Trophoblast cell (in vitro differentiated cells and primary cell): ENCODE data around the gene DDX56.

ENCODE experiments used
- DNase-seq, 2 donors: peaks; one replicate each; pipeline ENCODE4 v3.0.0-alpha.2; 2016
- H2AFZ ChIP-seq: 2 replicates; pipeline ENCODE4 v1.6.1; 2013; ENCODE audit warnings: low read length, moderate library complexity, mild to moderate bottlenecking; ENCODE audit not compliant: insufficient read depth, poor library complexity
- H2AK5ac ChIP-seq: 2 replicates; pipeline ENCODE4 v1.6.1; 2013; ENCODE audit warnings: mild to moderate bottlenecking, low read length
- H2BK120ac ChIP-seq: 2 replicates; pipeline ENCODE4 v1.6.1; 2013; ENCODE audit warnings: low read length, mild to moderate bottlenecking, moderate library complexity; ENCODE audit not compliant: insufficient read depth, poor library complexity
- H2BK12ac ChIP-seq: 2 replicates; pipeline ENCODE4 v1.6.1; 2013; ENCODE audit warnings: mild to moderate bottlenecking, low read length, moderate library complexity
- H2BK5ac ChIP-seq: 2 replicates; pipeline ENCODE4 v1.6.1; 2013; ENCODE audit warnings: low read length, low read depth, moderate library complexity, mild to moderate bottlenecking; ENCODE audit not compliant: poor library complexity
- H3K14ac ChIP-seq: 2 replicates; pipeline ENCODE4 v1.6.1; 2013; ENCODE audit warnings: mild to moderate bottlenecking, low read length
- H3K18ac ChIP-seq: 2 replicates; pipeline ENCODE4 v1.6.1; 2013; ENCODE audit warnings: mild to moderate bottlenecking, low read length
- H3K23ac ChIP-seq: 2 replicates; pipeline ENCODE4 v1.6.1; 2013; ENCODE audit warnings: low read length
- H3K27ac ChIP-seq: 2 replicates; pipeline ENCODE4 v1.5.1; 2013; ENCODE audit warnings: low read depth, mild to moderate bottlenecking, inconsistent platforms, low read length, moderate library complexity
- H3K27me3 ChIP-seq: 2 replicates; pipeline ENCODE4 v1.6.1; 2013; ENCODE audit warnings: inconsistent platforms, mild to moderate bottlenecking, low read length, moderate library complexity; ENCODE audit not compliant: insufficient read depth
- H3K36me3 ChIP-seq, 2 experiments: 1 replicate in 1 of 2; 2 replicates in 1 of 2; pipeline ENCODE4 v1.6.1; 2013; ENCODE audit warnings: low read length in 2 of 2, mild to moderate bottlenecking in 2 of 2, moderate library complexity in 1 of 2; ENCODE audit not compliant: insufficient read depth in 2 of 2, control insufficient read depth in 1 of 2
- H3K4ac ChIP-seq: 2 replicates; pipeline ENCODE4 v1.6.1; 2013; ENCODE audit warnings: low read depth, mild to moderate bottlenecking, low read length, moderate library complexity
- H3K4me1 ChIP-seq, 2 experiments: 1 replicate in 1 of 2; 2 replicates in 1 of 2; pipeline ENCODE4 v1.6.1; 2013; ENCODE audit warnings: low read length in 2 of 2, mild to moderate bottlenecking in 2 of 2, moderate library complexity in 1 of 2; ENCODE audit not compliant: insufficient read depth in 2 of 2, control insufficient read depth in 1 of 2
- H3K4me2 ChIP-seq: 2 replicates; pipeline ENCODE4 v1.6.1; 2013; ENCODE audit warnings: inconsistent platforms, mild to moderate bottlenecking, low read length, moderate library complexity
- H3K4me3 ChIP-seq: 2 replicates; pipeline ENCODE4 v1.5.1; 2013; ENCODE audit warnings: mild to moderate bottlenecking, low read depth, low read length, inconsistent platforms
- H3K79me1 ChIP-seq: one replicate; pipeline ENCODE4 v1.6.1; 2013; ENCODE audit warnings: low read length
- H3K79me2 ChIP-seq: 2 replicates; pipeline ENCODE4 v1.6.1; 2013; ENCODE audit warnings: low read length, mild to moderate bottlenecking; ENCODE audit not compliant: control insufficient read depth, insufficient read depth, poor library complexity
- H3K9ac ChIP-seq: 2 replicates; pipeline ENCODE4 v1.6.1; 2013; ENCODE audit warnings: mild to moderate bottlenecking, low read length
- H3K9me3 ChIP-seq: 2 replicates; pipeline ENCODE4 v1.6.1; 2013; ENCODE audit warnings: low read depth, mild to moderate bottlenecking, control low read depth, inconsistent platforms, low read length; ENCODE audit not compliant: insufficient read depth
- H4K12ac ChIP-seq: 2 replicates; pipeline ENCODE4 v1.6.1; 2013; ENCODE audit warnings: low read depth, mild to moderate bottlenecking, low read length, moderate library complexity
- H4K8ac ChIP-seq: 2 replicates; pipeline ENCODE4 v1.6.1; 2013; ENCODE audit warnings: low read depth, mild to moderate bottlenecking, low read length, moderate library complexity
- H4K91ac ChIP-seq: one replicate; pipeline ENCODE4 v1.6.1; 2013; ENCODE audit warnings: low read depth, mild to moderate bottlenecking, low read length, moderate library complexity
- WGBS: extraction: QIAGEN DNeasy Blood & Tissue Kit; methylation state at CpG from one replicate; pipeline ENCODE4 v1.1.7; 2013; ENCODE audit warnings: missing lambda C conversion rate; ENCODE audit not compliant: insufficient read length, insufficient coverage; ENCODE audit errors: extremely low coverage; 5-methylcytosine and 5-hydroxymethylcytosine counted together

Gene DDX56

GRCh38 chr7:44566680-44567079 lies 7.0 kb downstream of the DDX56 start:
- Histone ChIP-seq H2AFZ (no peak overlapping the region), H4K91ac (no peak overlapping the region), H3K4me1 (no peaks in the 10 kb centered on the region), H3K4me3 (no peak overlapping the region), H3K23ac (no peak overlapping the region), H3K4ac (no peak overlapping the region), H3K9me3 (no peaks in the 10 kb centered on the region), H3K27ac (no peak overlapping the region), H3K4me2 (no peak overlapping the region), H3K9ac (no peak overlapping the region), H2BK12ac (no peak overlapping the region), H3K18ac (no peak overlapping the region), H4K12ac (no peak overlapping the region), H3K27me3 (no peaks in the 10 kb centered on the region), H3K14ac (no peak overlapping the region), H3K79me1 (no peaks in the 10 kb centered on the region), H3K79me2 (no peaks in the 10 kb centered on the region), H2AK5ac (no peak overlapping the region), H3K36me3 (peaks cover 74 to 80% of the 10 kb centered on the region in 2 experiments), H4K8ac (no peak overlapping the region), H2BK5ac (no peak overlapping the region), H2BK120ac (no peak overlapping the region)
- WGBS, result no CpG with 5 or more reads among the region's 5 CpGs
- no peak for DNase-seq

- Histone ChIP-seq H2AK5ac (no peak overlapping the region), H3K4ac (no peak overlapping the region), H2BK120ac (no peak overlapping the region), H2AFZ (no peak overlapping the region), H3K14ac (no peak overlapping the region), H3K9ac (no peak overlapping the region), H4K8ac (no peak overlapping the region), H4K12ac (no peak overlapping the region), H2BK5ac (no peak overlapping the region), H3K9me3 (no peaks in the 10 kb centered on the region), H3K4me2 (no peak overlapping the region), H3K27ac (no peak overlapping the region), H4K91ac (no peak overlapping the region), H3K36me3 (peaks cover 69 to 73% of the 10 kb centered on the region in 2 experiments), H3K4me1 (no peaks in the 10 kb centered on the region), H2BK12ac (no peak overlapping the region), H3K27me3 (no peaks in the 10 kb centered on the region), H3K23ac (no peak overlapping the region), H3K79me2 (no peaks in the 10 kb centered on the region), H3K18ac (no peak overlapping the region), H3K4me3 (no peak overlapping the region), H3K79me1 (no peaks in the 10 kb centered on the region)
- DNase-seq, result no peak
- WGBS, result no CpG with 5 or more reads among the region's 16 CpGs
Measured at GRCh38 chr7:44565795-44566559, 7.7 kb downstream of the DDX56 start.

- no peak overlapping the region for H2BK12ac ChIP-seq
- no peak overlapping the region for H2BK120ac ChIP-seq
- no peak overlapping the region for H3K9ac ChIP-seq
- no peak overlapping the region for H3K4ac ChIP-seq
- no peak overlapping the region for H2BK5ac ChIP-seq
- peak; percentile 64 to 81 for DNase-seq
- H3K23ac ChIP-seq, result no peak overlapping the region
- no peak overlapping the region for H4K12ac ChIP-seq
- H4K8ac ChIP-seq, result no peak overlapping the region
- no peak overlapping the region for H2AFZ ChIP-seq
- H3K27ac ChIP-seq, result no peak overlapping the region
- no peak overlapping the region for H3K14ac ChIP-seq
- no peak overlapping the region for H2AK5ac ChIP-seq
- no peak overlapping the region for H3K4me2 ChIP-seq
- peaks cover 62 to 66% of the 10 kb centered on the region in 2 experiments for H3K36me3 ChIP-seq
- H3K79me1 ChIP-seq, result no peaks in the 10 kb centered on the region
- no peaks in the 10 kb centered on the region for H3K27me3 ChIP-seq
- WGBS, result no CpG with 5 or more reads among the region's 13 CpGs
- H3K79me2 ChIP-seq, result no peaks in the 10 kb centered on the region
- H4K91ac ChIP-seq, result no peak overlapping the region
- H3K18ac ChIP-seq, result no peak overlapping the region
- no peaks in the 10 kb centered on the region for H3K9me3 ChIP-seq
- H3K4me1 ChIP-seq, result no peaks in the 10 kb centered on the region
- no peak overlapping the region for H3K4me3 ChIP-seq
Measured at GRCh38 chr7:44565097-44565794, 8.5 kb downstream of the DDX56 start.

- H4K12ac ChIP-seq, result no peak overlapping the region
- no peaks in the 10 kb centered on the region for H3K9me3 ChIP-seq
- no peak overlapping the region for H3K27ac ChIP-seq
- no peak overlapping the region for H2BK120ac ChIP-seq
- H3K4me2 ChIP-seq, result no peak overlapping the region
- no peaks in the 10 kb centered on the region for H3K4me1 ChIP-seq
- H3K79me2 ChIP-seq, result no peaks in the 10 kb centered on the region
- H3K23ac ChIP-seq, result no peak overlapping the region
- H3K9ac ChIP-seq, result no peak overlapping the region
- no peak overlapping the region for H2AK5ac ChIP-seq
- H3K36me3 ChIP-seq, result peaks cover 55 to 60% of the 10 kb centered on the region in 2 experiments
- no peak overlapping the region for H2BK5ac ChIP-seq
- H3K14ac ChIP-seq, result no peak overlapping the region
- no peak overlapping the region for H2AFZ ChIP-seq
- no peak overlapping the region for H3K4ac ChIP-seq
- no CpG with 5 or more reads among the region's 2 CpGs for WGBS
- no peak overlapping the region for H4K91ac ChIP-seq
- H2BK12ac ChIP-seq, result no peak overlapping the region
- no peak overlapping the region for H4K8ac ChIP-seq
- no peaks in the 10 kb centered on the region for H3K27me3 ChIP-seq
- H3K4me3 ChIP-seq, result no peak overlapping the region
- DNase-seq, result no peak
- H3K18ac ChIP-seq, result no peak overlapping the region
- H3K79me1 ChIP-seq, result no peaks in the 10 kb centered on the region
Measured at GRCh38 chr7:44564606-44565005, 9.1 kb downstream of the DDX56 start.
